Neural crest cell (in vitro differentiated cells): ENCODE data around the gene DPP8. TPM values are rescaled to one million over a fixed set of nuclear protein-coding genes. Genes with fewer than 3 reads are reported as not detected.
A peak's percentile ranks its signal among the peaks of the same experiment; 100 is the strongest.

Experiments
- DNase-seq: peaks from one replicate; pipeline ENCODE4 v3.0.0; 2021; ENCODE audit warnings: low read depth, mixed read lengths, low spot score
- H3K27ac Mint-ChIP-seq: one replicate; pipeline ENCODE4 v1.8.0; 2021; ENCODE audit warnings: mild to moderate bottlenecking, mixed read lengths; ENCODE audit not compliant: unreplicated experiment
- H3K27me3 Mint-ChIP-seq: 2 replicates; pipeline ENCODE4 v1.8.0; 2021; ENCODE audit warnings: low read depth, mild to moderate bottlenecking, mixed read lengths
- H3K36me3 Mint-ChIP-seq: 2 replicates; pipeline ENCODE4 v1.8.0; 2021; ENCODE audit warnings: low read depth, mild to moderate bottlenecking, mixed read lengths
- H3K4me1 Mint-ChIP-seq: 2 replicates; pipeline ENCODE4 v1.8.0; 2021; ENCODE audit warnings: mixed read lengths
- H3K4me3 Mint-ChIP-seq: one replicate; pipeline ENCODE4 v1.8.0; 2021; ENCODE audit warnings: mild to moderate bottlenecking, mixed read lengths
- H3K9me3 Mint-ChIP-seq: 2 replicates; pipeline ENCODE4 v1.8.0; 2021; ENCODE audit warnings: mixed read lengths
- long read RNA-seq: library from polyadenylated mRNA; unstranded; transcript quantifications from one replicate; pipeline ENCODE4 v2.0.0, GENCODE V29; 2020
- total RNA-seq: library from RNA; stranded (reverse); gene quantifications from 2 replicates; pipeline ENCODE4 v1.2.1, GENCODE V29; 2021
- TF ChIP-seq, protein P1 (sequence below): fragments of 200-600 bp; sonication (generic); conservative IDR thresholded peaks from 2 replicates; pipeline ENCODE4 v1.5.0; 2021; ENCODE audit warnings: antibody characterized with exemption, mild to moderate bottlenecking

The DPP8 gene
- total RNA-seq: 26.1 and 26.2 TPM in 2 replicates
- long read RNA-seq, transcript DPP8-201 (20 exons, 3,139 nt): major isoform, 22 of 46 reads
- long read RNA-seq, partial matches to known transcripts: 5 of 46 reads
- long read RNA-seq, other reads (novel, unspliced or antisense): 18 of 46 reads

DNA sequence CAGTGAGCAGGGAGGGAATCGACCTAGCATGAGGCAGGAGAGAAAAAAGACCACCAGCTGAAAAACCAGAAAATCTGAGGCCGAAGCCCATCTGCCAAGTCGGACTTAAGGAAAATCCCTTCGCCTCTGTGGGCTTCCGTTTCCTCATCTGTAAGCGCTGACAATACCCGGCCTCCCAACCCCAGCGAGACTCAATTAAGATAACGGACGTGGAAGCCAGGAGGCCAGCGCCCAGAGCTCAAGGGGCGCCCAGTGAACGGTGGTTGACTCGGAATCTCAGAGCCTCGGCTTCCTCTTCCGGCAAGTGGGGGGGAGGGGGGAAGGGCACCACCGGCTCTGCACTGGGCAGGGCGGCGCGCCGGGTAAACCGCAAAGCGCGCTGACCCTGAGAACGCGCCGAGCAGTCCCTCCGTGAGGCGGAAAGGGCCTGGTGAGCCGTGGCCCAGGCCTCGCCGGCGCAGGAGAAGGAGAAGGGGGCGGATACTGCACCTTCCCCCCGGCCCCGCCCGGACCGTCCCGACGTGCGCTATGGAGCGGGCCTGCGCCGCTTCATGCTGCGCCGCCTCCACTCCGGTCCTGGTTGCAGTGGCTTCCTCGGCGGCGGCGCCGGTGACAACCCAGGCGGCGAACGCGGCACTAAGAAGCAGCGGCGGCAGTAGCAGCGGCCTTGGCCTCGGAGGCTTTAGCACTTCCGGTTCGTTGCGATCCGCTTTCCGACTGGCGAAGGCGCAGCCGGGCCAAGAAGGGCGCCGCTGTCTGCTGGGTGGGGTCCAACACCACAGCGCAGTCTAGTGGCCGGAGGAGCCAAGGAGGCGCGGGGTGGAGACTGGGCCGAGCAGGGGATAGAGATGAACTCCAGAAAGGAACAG is at the start of gene DPP8:
Gene DPP8, minus strand, starts transcription at position 693 of the 869 bp plus-strand sequence. CDS start 5,136 bp downstream, outside the sequence.
- TF ChIP-seq, protein P1, sequence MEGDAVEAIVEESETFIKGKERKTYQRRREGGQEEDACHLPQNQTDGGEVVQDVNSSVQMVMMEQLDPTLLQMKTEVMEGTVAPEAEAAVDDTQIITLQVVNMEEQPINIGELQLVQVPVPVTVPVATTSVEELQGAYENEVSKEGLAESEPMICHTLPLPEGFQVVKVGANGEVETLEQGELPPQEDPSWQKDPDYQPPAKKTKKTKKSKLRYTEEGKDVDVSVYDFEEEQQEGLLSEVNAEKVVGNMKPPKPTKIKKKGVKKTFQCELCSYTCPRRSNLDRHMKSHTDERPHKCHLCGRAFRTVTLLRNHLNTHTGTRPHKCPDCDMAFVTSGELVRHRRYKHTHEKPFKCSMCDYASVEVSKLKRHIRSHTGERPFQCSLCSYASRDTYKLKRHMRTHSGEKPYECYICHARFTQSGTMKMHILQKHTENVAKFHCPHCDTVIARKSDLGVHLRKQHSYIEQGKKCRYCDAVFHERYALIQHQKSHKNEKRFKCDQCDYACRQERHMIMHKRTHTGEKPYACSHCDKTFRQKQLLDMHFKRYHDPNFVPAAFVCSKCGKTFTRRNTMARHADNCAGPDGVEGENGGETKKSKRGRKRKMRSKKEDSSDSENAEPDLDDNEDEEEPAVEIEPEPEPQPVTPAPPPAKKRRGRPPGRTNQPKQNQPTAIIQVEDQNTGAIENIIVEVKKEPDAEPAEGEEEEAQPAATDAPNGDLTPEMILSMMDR: peak; percentile 90
- peaks cover 20% of the 10 kb centered on the region for H3K4me1 Mint-ChIP-seq
- H3K27ac Mint-ChIP-seq: peak within 1 kb of the TSS; percentile 93
- H3K9me3 Mint-ChIP-seq: no peaks in the 10 kb centered on the region
- H3K36me3 Mint-ChIP-seq: no peaks in the 10 kb centered on the region
- peak within 1 kb of the TSS; percentile 97 for H3K4me3 Mint-ChIP-seq
- peak; percentile 95 for DNase-seq
- no peaks in the 10 kb centered on the region for H3K27me3 Mint-ChIP-seq

- peaks cover 74% of the 10 kb centered on the region for H3K36me3 Mint-ChIP-seq
- H3K4me1 Mint-ChIP-seq: no peaks in the 10 kb centered on the region
- TF ChIP-seq, protein P1: no peak
- no peak for DNase-seq
- no peaks in the 10 kb centered on the region for H3K27me3 Mint-ChIP-seq
- H3K4me3 Mint-ChIP-seq: no peak overlapping the region
- peaks cover 10% of the 10 kb centered on the region for H3K9me3 Mint-ChIP-seq
- H3K27ac Mint-ChIP-seq: no peak overlapping the region
Measured at GRCh38 chr15:65561934-65562333, 44.4 kb upstream of the DPP8 start.

DNA sequence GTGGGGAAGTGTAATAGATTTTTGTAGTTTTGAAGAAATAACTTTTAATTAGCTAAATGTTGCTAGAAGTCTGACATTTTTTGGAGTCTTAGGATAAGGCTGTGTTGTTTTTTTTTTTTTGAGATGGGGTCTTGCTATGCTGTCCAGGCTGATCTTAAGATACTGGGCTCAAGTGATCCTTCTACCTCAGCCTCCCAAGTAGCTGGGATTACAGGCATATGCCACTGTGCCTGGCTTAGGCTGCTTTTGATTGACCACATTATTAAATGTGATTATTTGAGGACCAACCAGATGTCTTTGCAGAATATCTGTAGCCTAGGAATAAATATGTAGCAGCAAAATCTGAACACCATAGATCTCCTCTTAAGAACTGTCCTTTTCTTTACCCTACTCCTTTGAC is 42.5 kb upstream of the DPP8 start:
- Mint-ChIP-seq H3K27me3 (no peaks in the 10 kb centered on the region), H3K4me1 (no peaks in the 10 kb centered on the region), H3K27ac (no peak overlapping the region), H3K9me3 (peaks cover 5% of the 10 kb centered on the region), H3K36me3 (peaks cover 69% of the 10 kb centered on the region), H3K4me3 (no peak overlapping the region)
- no peak for DNase-seq
- TF ChIP-seq, protein P1: no peak

- H3K4me3 Mint-ChIP-seq: no peak overlapping the region
- no peak for DNase-seq
- TF ChIP-seq, protein P1: no peak
- peaks cover 2% of the 10 kb centered on the region for H3K9me3 Mint-ChIP-seq
- no peaks in the 10 kb centered on the region for H3K27me3 Mint-ChIP-seq
- peaks cover 64% of the 10 kb centered on the region for H3K36me3 Mint-ChIP-seq
- no peaks in the 10 kb centered on the region for H3K4me1 Mint-ChIP-seq
- no peak overlapping the region for H3K27ac Mint-ChIP-seq
Measured at GRCh38 chr15:65558997-65559760, 41.7 kb upstream of the DPP8 start.

DNA sequence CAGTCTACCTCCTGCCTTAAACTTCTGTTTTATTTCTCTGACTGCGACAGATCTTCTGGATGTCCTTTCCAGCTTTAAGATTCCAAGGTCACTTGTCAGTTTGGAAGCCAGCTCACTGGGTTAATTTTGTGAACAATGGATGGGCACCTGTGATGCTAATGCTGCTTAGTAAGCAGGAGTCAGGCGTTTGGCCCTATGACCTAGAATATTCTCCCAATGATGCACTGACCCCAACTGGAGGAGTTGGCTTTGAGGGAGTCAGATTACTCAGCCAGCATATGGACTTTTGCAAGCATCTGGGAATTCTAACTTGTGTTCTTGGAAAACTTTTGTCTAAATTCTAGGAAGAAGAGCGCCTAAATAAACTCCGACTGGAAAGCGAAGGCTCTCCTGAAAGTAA is 40.8 kb upstream of the DPP8 start:
- no peaks in the 10 kb centered on the region for H3K9me3 Mint-ChIP-seq
- no peak for DNase-seq
- no peak overlapping the region for H3K27ac Mint-ChIP-seq
- TF ChIP-seq, protein P1: no peak
- no peak overlapping the region for H3K4me3 Mint-ChIP-seq
- no peaks in the 10 kb centered on the region for H3K27me3 Mint-ChIP-seq
- H3K36me3 Mint-ChIP-seq: peaks cover 57% of the 10 kb centered on the region
- H3K4me1 Mint-ChIP-seq: no peaks in the 10 kb centered on the region
